Breast epithelium (tissue), 3 donors: ENCODE data around the gene TANGO6.

Source experiments
- POLR2A ChIP-seq: fragments of 450-650 bp; IDR thresholded peaks from one replicate; pipeline ENCODE4 v1.6.1; 2016; ENCODE audit warnings: antibody characterized with exemption, mild to moderate bottlenecking, moderate library complexity
- POLR2AphosphoS5 ChIP-seq, 3 donors: sonication (generic); formaldehyde crosslinking; IDR thresholded peaks; one replicate each; pipeline ENCODE4 v1.6.1; 2017; ENCODE audit warnings: antibody characterized with exemption in 3 of 3
- TF ChIP-seq, protein P1 (sequence below), 3 donors: fragments of 450-650 bp; IDR thresholded peaks; one replicate each; pipeline ENCODE4 v1.5.1; 2016 to 2017; ENCODE audit warnings: antibody characterized with exemption in 3 of 3, mild to moderate bottlenecking in 3 of 3, moderate library complexity in 3 of 3

DNA sequence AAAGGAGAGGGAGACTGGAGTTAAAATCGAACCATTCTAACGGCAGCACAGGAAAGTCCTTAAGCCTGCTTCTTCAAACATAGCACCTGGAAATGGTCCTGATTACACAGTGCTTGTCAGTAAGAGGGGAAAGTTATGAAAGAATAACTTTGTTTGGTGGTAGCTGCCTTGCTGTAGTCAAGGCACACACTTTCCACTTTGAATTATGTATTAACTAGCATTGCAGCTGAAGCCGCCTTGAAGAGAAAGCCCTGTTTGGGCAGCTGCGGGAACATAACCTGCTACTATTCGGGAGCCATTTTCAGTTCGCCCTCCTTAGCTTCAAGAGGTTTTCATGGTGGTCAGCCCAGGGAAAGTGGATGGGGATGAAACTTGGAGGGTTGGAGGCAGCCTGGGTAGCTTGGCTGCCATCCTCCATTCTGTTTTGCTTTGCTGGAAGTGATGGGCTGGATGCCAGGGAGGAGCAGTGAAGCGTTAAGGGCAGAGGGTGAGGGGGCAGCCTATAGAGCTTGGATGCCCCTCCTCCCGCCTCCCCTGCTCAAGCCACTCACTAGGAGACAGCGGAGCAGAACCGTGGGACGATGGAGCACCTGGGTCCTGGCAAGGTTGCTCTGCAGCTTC, 256.9 kb downstream of the TANGO6 start:
- TF ChIP-seq, protein P1, sequence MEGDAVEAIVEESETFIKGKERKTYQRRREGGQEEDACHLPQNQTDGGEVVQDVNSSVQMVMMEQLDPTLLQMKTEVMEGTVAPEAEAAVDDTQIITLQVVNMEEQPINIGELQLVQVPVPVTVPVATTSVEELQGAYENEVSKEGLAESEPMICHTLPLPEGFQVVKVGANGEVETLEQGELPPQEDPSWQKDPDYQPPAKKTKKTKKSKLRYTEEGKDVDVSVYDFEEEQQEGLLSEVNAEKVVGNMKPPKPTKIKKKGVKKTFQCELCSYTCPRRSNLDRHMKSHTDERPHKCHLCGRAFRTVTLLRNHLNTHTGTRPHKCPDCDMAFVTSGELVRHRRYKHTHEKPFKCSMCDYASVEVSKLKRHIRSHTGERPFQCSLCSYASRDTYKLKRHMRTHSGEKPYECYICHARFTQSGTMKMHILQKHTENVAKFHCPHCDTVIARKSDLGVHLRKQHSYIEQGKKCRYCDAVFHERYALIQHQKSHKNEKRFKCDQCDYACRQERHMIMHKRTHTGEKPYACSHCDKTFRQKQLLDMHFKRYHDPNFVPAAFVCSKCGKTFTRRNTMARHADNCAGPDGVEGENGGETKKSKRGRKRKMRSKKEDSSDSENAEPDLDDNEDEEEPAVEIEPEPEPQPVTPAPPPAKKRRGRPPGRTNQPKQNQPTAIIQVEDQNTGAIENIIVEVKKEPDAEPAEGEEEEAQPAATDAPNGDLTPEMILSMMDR (IDR thresholded peaks at IDR 0.05), result no peak
- no peak for TF ChIP-seq POLR2AphosphoS5 (IDR thresholded peaks at IDR 0.05)
- TF ChIP-seq POLR2A, result no peak
